ENCODE measurements around the gene RPL41. TPM values are rescaled to one million over a fixed set of nuclear protein-coding genes. Genes with fewer than 3 reads are reported as not detected.

Gene RPL41
- total RNA-seq, 1 experiment from 2014 or later: 3,551 TPM

DNA sequence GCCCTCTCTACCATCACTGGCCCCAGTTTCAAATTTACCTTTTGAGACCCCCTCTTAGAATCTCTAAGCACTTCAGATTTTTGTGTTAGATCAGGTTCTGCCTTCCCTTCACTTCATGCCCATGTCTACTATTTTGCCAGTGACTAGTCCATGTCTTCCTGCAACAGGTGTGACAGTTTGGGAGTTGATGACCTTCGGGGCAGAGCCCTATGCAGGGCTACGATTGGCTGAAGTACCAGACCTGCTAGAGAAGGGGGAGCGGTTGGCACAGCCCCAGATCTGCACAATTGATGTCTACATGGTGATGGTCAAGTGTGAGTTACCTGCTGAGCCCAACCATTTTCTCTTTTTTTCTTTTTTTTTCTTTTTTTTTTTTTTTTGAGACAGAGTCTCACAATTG lies 17.8 kb upstream of the RPL41 start:
- Histone ChIP-seq H3K79me2 (ENCODE audit: low read length) (no peaks in the 10 kb centered on the region), H3K27ac (ENCODE audit: low read length) (no peak overlapping the region), H3K4me1 (ENCODE audit: insufficient read depth, low read length) (peaks cover 9% of the 10 kb centered on the region), H3K9me3 (ENCODE audit: low read length) (no peaks in the 10 kb centered on the region), H3F3A (ENCODE audit: low read length, unreplicated experiment) (no peaks in the 10 kb centered on the region), H3K9ac (ENCODE audit: low read length) (no peak overlapping the region), H3K4me2 (ENCODE audit: low read length) (no peak overlapping the region), H4K20me1 (ENCODE audit: low read length) (no peaks in the 10 kb centered on the region), H3K27me3 (ENCODE audit: low read length) (no peaks in the 10 kb centered on the region), H3K4me3 (ENCODE audit: low read length) (no peak overlapping the region), H2AFZ (ENCODE audit: low read length) (no peak overlapping the region), H3K36me3 (ENCODE audit: low read depth, low read length) (0 out of 2 replicates have a peak, but pooled peaks cover 3% of the 10 kb centered on the region), H3K9me2 (replicated peaks; ENCODE audit: low read length) (no peaks in the 10 kb centered on the region)
- TF ChIP-seq, protein P1, sequence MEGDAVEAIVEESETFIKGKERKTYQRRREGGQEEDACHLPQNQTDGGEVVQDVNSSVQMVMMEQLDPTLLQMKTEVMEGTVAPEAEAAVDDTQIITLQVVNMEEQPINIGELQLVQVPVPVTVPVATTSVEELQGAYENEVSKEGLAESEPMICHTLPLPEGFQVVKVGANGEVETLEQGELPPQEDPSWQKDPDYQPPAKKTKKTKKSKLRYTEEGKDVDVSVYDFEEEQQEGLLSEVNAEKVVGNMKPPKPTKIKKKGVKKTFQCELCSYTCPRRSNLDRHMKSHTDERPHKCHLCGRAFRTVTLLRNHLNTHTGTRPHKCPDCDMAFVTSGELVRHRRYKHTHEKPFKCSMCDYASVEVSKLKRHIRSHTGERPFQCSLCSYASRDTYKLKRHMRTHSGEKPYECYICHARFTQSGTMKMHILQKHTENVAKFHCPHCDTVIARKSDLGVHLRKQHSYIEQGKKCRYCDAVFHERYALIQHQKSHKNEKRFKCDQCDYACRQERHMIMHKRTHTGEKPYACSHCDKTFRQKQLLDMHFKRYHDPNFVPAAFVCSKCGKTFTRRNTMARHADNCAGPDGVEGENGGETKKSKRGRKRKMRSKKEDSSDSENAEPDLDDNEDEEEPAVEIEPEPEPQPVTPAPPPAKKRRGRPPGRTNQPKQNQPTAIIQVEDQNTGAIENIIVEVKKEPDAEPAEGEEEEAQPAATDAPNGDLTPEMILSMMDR (conservative IDR thresholded peaks at IDR 0.05; ENCODE audit: low read depth, low read length): no peak
- TF ChIP-seq EZH2phosphoT487 (IDR thresholded peaks at IDR 0.05; ENCODE audit: borderline replicate concordance, low read length): no peak
- TF ChIP-seq EZH2 (IDR thresholded peaks at IDR 0.05; ENCODE audit: low read length, unreplicated experiment): no peak
- ATAC-seq (no peak), DNase-seq (no peak)
- ChIA-PET CTCF (no interaction called here), POLR2A (ENCODE audit: unreplicated experiment) (no interaction called here)
- BruUV-seq (replicated peaks): no TSS peak
- intact Hi-C loops (cut with micrococcal nuclease): no loop called here

DNA sequence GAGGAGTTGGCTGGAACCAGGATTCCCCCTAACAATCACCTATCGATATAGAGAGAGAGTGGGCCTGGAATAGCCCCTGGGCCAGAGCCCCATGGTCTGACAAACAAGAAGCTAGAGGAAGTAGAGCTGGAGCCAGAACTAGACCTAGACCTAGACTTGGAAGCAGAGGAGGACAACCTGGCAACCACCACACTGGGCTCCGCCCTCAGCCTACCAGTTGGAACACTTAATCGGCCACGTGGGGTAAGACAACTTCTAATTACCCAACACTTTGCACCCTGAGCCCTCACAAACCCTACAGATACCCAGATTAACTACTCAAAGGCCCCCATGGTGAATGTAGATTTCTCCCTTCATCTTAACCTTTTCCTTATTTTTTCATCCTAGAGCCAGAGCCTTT lies 16.6 kb upstream of the RPL41 start:
- DNase-seq (no peak), ATAC-seq (no peak)
- H3K4me3 ChIP-seq (ENCODE audit: low read length): no peak overlapping the region
- H3K9me3 ChIP-seq (ENCODE audit: low read length): no peaks in the 10 kb centered on the region
- POLR2A ChIA-PET (ENCODE audit: unreplicated experiment): no interaction called here
- H2AFZ ChIP-seq (ENCODE audit: low read length): no peak overlapping the region
- CTCF ChIA-PET: no interaction called here
- TF ChIP-seq EZH2 (IDR thresholded peaks at IDR 0.05; ENCODE audit: low read length, unreplicated experiment): no peak
- no peak for TF ChIP-seq EZH2phosphoT487 (IDR thresholded peaks at IDR 0.05; ENCODE audit: borderline replicate concordance, low read length)
- TF ChIP-seq, protein P1 (conservative IDR thresholded peaks at IDR 0.05; ENCODE audit: low read depth, low read length): no peak
- no peak overlapping the region for H3K9ac ChIP-seq (ENCODE audit: low read length)
- H3F3A ChIP-seq (ENCODE audit: low read length, unreplicated experiment): no peaks in the 10 kb centered on the region
- H3K27ac ChIP-seq (ENCODE audit: low read length): no peak overlapping the region
- intact Hi-C loops (cut with micrococcal nuclease): no loop called here
- H3K27me3 ChIP-seq (ENCODE audit: low read length): no peaks in the 10 kb centered on the region
- peaks cover 11% of the 10 kb centered on the region for H3K4me1 ChIP-seq (ENCODE audit: insufficient read depth, low read length)
- H4K20me1 ChIP-seq (ENCODE audit: low read length): no peaks in the 10 kb centered on the region
- 0 out of 2 replicates have a peak, but pooled peaks cover 3% of the 10 kb centered on the region for H3K36me3 ChIP-seq (ENCODE audit: low read depth, low read length)
- BruUV-seq (replicated peaks): no TSS peak
- peaks cover 5% of the 10 kb centered on the region for H3K79me2 ChIP-seq (ENCODE audit: low read length)
- no peak overlapping the region for H3K4me2 ChIP-seq (ENCODE audit: low read length)
- H3K9me2 ChIP-seq (replicated peaks; ENCODE audit: low read length): no peaks in the 10 kb centered on the region

DNA sequence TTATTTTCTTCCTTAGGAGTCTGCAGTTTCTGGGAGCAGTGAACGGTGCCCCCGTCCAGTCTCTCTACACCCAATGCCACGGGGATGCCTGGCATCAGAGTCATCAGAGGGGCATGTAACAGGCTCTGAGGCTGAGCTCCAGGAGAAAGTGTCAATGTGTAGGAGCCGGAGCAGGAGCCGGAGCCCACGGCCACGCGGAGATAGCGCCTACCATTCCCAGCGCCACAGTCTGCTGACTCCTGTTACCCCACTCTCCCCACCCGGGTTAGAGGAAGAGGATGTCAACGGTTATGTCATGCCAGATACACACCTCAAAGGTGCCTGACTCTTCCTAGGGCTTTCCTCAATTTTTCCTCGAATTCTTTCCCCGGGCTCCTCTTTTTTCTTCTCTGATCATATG lies 15.4 kb upstream of the RPL41 start:
- TF ChIP-seq EZH2phosphoT487 (IDR thresholded peaks at IDR 0.05; ENCODE audit: borderline replicate concordance, low read length): no peak
- TF ChIP-seq, protein P1 (conservative IDR thresholded peaks at IDR 0.05; ENCODE audit: low read depth, low read length): no peak
- TF ChIP-seq EZH2 (IDR thresholded peaks at IDR 0.05; ENCODE audit: low read length, unreplicated experiment): no peak
- intact Hi-C loops (cut with micrococcal nuclease): no loop called here
- H3F3A ChIP-seq (ENCODE audit: low read length, unreplicated experiment): no peaks in the 10 kb centered on the region
- no peak overlapping the region for H3K4me2 ChIP-seq (ENCODE audit: low read length)
- peaks cover 8% of the 10 kb centered on the region for H4K20me1 ChIP-seq (ENCODE audit: low read length)
- H3K9me3 ChIP-seq (ENCODE audit: low read length): no peaks in the 10 kb centered on the region
- H2AFZ ChIP-seq (ENCODE audit: low read length): no peak overlapping the region
- H3K4me3 ChIP-seq (ENCODE audit: low read length): no peak overlapping the region
- CTCF ChIA-PET: no interaction called here
- H3K9ac ChIP-seq (ENCODE audit: low read length): no peak overlapping the region
- H3K4me1 ChIP-seq (ENCODE audit: insufficient read depth, low read length): peaks cover 13% of the 10 kb centered on the region
- ATAC-seq: no peak
- DNase-seq: no peak
- H3K79me2 ChIP-seq (ENCODE audit: low read length): peaks cover 17% of the 10 kb centered on the region
- no TSS peak for BruUV-seq (replicated peaks)
- H3K36me3 ChIP-seq (ENCODE audit: low read depth, low read length): 0 out of 2 replicates have a peak, but pooled peaks cover 4% of the 10 kb centered on the region
- no peaks in the 10 kb centered on the region for H3K9me2 ChIP-seq (replicated peaks; ENCODE audit: low read length)
- H3K27me3 ChIP-seq (ENCODE audit: low read length): no peaks in the 10 kb centered on the region
- no peak overlapping the region for H3K27ac ChIP-seq (ENCODE audit: low read length)
- POLR2A ChIA-PET (ENCODE audit: unreplicated experiment): no interaction called here
